Measurements from ENCODE around the gene MRPL1.

DNA sequence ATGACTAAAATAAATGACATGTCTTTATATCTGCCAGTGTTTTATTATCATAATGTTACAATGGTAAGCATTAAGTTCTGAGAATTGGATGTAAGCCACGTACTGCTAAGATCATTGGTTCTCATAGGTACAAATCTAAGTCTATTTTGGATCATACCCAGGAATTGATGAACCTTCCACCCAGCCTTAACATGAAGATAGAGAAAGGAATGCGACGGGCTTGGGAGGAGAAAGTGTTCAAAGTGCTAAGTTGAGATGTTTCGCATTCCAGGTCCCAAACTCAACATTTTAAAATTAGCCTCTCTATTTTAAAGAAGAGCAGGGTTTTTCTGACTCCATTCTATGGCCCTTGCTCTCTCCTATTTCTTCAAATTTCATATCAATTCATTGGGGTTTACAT is 139.6 kb downstream of the MRPL1 start:
- TF ChIP-seq, protein P1, sequence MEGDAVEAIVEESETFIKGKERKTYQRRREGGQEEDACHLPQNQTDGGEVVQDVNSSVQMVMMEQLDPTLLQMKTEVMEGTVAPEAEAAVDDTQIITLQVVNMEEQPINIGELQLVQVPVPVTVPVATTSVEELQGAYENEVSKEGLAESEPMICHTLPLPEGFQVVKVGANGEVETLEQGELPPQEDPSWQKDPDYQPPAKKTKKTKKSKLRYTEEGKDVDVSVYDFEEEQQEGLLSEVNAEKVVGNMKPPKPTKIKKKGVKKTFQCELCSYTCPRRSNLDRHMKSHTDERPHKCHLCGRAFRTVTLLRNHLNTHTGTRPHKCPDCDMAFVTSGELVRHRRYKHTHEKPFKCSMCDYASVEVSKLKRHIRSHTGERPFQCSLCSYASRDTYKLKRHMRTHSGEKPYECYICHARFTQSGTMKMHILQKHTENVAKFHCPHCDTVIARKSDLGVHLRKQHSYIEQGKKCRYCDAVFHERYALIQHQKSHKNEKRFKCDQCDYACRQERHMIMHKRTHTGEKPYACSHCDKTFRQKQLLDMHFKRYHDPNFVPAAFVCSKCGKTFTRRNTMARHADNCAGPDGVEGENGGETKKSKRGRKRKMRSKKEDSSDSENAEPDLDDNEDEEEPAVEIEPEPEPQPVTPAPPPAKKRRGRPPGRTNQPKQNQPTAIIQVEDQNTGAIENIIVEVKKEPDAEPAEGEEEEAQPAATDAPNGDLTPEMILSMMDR (optimal IDR thresholded peaks at IDR 0.05 in 1 of 3, IDR thresholded peaks at IDR 0.05 in 1 of 3, conservative IDR thresholded peaks at IDR 0.05 in 1 of 3; ENCODE audit: extremely low read depth in 1 of 3, insufficient read depth in 2 of 3, low read length in 3 of 3) = no peak
- no peak for TF ChIP-seq EZH2 (IDR thresholded peaks at IDR 0.05; ENCODE audit: low read length)
